Activated T-cell treated with anti-CD3 and anti-CD28 coated beads for 4 hours (primary cell): ENCODE measurements around the gene GPAT2.
"Not testable (repeated sequence)": the region's sequence is repeated elsewhere in the genome, so short reads cannot be mapped to it uniquely, and the experiment has no call there.

Source experiments
- DNase-seq: peaks from one replicate; pipeline ENCODE4 v3.0.0-alpha.2; 2020

The GPAT2 gene

DNA sequence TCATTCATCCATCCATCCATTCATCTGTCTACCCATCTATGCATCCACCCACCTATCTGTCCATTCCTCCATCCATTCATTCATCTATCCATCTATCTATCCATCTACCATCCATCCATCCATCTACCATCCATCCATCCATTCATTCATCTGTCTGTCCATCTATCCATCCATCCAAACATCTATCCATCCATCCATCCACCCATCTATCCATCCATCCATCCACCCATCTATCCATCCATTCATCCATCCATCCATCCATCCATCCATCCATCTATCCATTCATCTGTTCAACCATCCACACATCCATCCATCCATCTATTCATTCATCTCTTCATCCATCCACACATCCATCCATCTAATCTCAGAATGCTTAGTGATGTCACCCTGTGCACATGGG lies 30.0 kb upstream of the GPAT2 start:
- DNase-seq: not testable (repeated sequence)

DNA sequence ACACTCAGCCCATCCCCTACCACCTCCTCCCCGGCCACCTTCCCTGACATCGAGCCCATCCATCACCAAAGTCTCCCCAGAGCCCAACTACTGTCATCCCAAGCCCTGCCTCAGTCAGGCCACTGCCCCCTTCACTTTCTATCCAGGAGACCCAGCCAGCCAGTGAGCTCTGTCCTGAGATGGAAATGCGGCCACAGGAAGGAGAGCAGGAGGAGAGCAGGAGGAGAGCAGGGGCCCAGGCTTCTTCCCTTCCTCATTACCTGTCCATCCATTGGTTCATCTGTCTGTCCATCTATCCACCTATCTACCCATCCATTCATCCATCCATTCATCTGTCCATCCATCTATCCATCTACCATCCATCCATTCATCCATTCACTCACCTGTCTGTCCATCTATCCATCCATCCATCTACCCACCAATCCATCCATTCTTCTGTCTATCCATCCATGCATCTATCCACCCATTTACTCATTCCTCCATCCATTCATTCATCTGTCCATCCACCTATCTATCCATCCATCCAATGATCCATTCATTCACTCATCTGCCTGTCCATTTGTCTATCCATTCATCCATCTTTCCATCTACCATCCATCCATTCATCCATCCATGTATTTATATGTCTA lies 29.4 kb upstream of the GPAT2 start:
- DNase-seq: not testable (repeated sequence)

DNA sequence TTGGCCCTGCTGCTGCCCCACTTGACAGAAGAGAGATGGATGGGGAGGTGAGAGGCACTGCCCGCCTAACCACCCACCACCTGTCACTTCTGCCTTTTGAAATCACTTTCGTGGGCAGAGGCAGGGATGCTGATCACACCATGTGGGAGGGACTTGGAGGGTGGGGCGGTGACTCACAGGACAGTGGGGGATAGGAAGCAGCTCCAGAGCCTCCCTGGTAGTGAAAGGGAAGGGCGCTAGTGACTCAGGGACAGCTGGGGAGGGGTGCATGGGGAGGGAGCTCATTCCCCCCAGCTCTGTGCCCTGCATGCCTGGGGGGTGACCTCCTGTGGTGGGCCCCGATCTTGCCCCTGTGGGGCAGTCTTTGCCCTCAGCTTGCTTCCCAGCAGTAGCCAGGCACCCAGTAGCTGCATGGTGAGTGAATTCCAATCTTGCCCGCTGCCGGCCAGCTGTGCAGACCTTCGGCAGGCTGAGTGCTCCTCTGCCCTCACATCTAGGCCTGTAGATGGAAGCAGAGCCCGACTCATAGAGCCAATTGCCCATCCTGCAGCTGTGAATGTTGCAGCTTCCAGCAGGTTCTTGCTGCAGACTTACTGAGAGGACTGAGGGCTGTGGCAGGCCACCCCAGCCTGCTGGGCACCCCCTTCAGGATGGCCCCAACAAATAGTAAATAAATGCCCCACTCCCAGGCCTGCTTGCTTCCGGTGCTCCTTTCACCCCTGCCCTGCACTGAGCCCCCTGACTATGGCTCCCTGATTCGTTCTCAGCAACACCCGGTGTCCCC lies 28.6 kb upstream of the GPAT2 start:
- DNase-seq: not testable (repeated sequence)

DNA sequence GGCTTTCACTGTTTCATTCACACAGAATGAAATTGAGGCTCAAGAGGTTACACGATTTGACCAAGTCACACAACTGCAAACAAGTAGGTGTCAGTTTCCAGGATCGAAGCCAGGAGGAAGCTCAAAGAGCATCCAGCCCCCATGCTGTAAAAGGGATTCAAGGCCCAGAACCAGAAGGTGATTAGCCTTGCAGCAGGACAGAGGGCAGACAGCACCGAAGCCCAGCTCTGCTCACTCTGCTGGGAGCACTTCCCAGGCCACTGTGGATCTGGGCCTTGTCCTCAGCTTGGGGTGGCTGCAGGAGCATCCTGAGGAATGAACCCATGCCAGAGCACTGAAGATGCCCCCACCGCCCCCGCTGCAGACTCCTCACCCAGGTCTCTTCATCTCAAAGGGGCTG lies 27.8 kb upstream of the GPAT2 start:
- not testable (repeated sequence) for DNase-seq

DNA sequence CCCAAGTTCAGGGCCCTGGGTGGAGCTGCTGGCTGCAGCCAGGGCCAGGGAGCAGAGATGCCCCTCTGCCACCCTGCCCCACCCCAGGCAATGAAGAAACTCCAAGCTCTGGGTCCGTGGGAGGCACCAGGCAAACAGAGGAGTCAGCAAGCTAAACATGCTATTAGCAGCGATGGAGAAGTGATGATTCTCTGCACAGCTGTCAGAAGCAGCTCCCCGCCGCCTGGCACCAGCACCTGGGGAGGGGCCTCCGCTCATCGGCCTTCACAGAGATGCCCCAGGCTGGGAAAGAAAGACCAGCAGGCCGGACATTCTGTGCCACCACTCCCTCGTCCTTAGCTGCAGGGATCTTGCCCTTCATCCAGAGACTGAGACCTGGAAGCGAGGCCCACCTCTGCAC lies 27.2 kb upstream of the GPAT2 start:
- not testable (repeated sequence) for DNase-seq

DNA sequence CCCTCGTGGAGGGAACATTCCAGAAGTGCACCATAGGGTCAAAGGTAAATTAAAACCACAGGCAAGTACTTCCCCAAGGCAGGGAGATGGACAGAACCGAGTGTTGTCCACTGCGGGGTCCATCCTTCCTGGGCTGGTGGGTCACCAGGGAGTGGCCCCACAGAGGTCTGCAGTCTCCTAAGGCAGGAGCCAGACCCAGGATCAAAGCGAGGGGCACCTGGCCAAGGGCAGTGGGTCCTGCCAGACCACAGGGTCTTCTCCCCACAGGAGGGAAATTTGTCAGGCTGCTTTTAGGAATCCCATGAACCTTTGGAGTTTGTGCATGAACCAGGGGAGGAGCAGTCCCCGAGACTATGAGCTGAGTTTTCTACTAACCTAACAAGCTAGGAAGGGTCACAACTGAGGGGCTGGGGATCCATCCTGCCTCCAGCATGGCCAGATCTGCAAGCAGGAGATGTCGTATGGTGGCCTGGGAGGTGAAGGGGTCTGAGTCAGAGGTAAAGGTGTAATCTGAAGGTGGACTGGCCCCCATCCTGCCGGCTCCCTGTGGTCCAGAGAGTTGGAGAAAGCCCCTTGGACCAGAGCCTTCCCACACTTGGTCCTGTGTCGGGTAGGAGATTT lies 26.6 kb upstream of the GPAT2 start:
- not testable (repeated sequence) for DNase-seq

DNA sequence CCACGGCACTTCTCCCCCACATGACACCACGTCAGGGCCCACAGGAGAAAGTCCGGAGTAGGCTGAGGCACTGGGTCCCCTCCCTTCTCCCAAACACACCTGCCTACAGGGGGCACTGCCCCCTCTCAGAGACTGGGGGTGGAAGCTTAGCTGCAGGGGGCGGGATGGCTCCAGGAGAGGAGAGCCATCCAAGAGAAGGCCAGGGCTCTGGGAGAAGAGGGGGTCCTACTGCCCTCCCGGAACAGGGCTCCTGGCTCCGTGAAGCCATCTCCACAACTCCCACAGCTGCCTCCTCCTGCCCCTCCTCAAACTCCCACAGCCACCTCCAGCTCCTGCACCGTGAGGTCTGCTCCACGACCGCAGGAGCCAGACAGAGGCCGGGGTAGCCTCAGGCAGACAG lies 25.6 kb upstream of the GPAT2 start:
- not testable (repeated sequence) for DNase-seq

DNA sequence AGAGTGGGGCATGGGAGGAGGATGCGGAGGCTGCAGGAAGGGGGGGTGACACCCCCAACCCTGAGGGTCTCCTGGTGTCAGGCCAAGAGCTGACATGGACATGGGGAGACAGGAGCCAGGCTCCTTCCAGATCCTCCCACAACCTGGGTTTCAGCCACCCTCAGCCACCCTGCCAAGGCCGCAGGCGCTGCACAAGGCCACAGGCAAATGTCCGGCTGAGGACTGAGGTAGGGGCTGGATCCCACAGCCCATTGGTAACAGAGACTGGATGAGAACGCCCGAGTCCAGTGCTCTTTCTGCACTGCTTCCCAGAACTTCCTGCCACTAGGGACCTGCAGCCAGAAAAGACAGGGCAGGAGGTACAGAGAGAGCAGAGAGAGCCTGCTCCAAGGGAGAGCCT lies 24.7 kb upstream of the GPAT2 start:
- not testable (repeated sequence) for DNase-seq

DNA sequence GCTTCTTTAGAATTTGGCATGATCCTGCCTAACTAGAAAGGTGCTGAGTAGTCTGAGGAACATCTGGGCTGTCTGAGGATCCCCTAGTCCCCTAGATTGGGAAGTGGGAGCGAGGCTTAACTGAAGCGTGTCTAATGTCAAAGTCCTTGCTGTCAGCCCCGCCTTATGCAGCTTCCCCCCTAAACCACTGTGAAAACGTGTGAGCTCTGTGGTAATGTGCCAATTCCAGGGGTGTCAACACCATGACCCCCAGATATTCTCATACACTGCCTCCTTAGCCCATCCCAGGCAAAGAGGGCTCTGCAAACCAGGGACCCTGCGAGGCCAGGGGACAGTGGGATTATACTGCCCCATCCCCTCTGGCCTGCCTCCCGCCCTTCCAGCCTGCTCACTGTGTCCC lies 21.1 kb upstream of the GPAT2 start:
- not testable (repeated sequence) for DNase-seq

DNA sequence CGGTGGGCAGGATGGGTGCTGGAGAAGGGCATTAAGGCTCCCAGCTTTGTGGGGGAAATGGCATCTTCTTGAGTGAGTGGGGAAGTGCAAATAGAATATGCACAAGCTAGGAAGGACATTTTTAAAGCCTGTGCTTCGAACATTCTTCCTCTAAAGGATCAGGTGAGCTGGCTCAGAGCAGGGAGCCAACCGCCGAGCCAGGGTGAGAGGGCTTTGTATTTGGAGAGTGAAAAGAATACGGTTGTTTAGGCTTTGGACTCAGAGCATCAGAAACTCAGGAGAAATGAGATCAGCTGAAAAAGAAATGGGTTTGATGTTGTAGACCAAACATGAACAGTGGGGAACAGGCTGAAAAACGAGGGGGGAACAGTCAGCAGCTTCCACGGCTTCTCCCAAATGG lies 19.8 kb upstream of the GPAT2 start:
- DNase-seq: not testable (repeated sequence)

DNA sequence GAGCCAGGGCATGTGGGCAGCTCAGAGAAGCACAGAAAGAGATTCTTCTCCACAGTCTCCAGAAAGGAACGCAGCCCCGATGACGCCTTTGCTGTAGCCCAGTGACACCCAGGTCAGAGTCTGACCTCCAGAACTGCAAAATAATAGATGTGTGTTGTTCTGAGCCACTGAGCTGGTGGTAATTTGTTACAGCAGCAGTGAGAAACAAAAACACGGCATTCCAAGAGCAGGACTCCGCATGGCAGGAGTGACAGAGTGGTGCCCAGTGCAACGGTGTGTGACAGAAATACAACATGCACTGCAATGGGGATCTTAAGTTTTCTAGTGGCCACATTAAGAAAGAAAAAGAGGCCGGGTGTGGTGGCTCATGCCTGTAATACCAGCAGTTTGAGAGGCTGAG lies 18.7 kb upstream of the GPAT2 start:
- DNase-seq: not testable (repeated sequence)

DNA sequence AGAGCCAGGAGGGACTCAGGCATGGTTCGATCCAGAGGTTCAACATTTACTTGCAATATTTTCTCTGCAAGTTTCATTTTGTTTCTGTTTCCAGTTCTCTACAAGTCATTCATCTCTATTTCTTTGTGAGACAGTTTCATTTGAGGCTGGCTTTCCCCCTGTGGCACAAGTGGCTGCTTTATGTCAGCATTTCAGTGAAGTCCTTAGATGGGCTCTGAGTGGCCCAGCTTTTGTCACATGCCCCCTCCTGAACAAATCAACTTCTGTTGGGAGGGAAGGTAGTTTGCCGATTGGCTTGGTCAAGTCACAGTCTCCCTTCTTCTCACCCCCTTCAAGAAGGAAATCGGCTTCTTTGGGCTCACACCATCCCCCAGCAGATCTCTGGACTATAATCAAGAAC lies 17.9 kb upstream of the GPAT2 start:
- DNase-seq: not testable (repeated sequence)

DNA sequence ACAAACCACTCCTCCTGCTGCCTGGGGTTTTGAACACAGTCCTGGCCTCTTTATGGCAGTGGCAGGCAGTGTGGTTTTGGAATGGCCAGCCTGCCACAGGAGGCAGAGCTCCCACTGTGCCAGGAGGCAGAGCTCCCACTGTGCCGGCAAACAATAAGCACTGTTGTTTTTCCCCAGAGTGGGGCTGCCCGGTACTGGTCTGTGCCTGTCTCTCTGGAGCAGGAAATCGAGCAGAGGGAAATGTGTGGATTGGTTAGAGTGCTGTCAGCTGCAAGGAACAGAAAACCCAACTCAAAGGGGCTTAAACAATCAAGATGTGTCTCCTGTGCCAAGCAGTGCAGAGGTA lies 15.2 kb upstream of the GPAT2 start:
- not testable (repeated sequence) for DNase-seq

DNA sequence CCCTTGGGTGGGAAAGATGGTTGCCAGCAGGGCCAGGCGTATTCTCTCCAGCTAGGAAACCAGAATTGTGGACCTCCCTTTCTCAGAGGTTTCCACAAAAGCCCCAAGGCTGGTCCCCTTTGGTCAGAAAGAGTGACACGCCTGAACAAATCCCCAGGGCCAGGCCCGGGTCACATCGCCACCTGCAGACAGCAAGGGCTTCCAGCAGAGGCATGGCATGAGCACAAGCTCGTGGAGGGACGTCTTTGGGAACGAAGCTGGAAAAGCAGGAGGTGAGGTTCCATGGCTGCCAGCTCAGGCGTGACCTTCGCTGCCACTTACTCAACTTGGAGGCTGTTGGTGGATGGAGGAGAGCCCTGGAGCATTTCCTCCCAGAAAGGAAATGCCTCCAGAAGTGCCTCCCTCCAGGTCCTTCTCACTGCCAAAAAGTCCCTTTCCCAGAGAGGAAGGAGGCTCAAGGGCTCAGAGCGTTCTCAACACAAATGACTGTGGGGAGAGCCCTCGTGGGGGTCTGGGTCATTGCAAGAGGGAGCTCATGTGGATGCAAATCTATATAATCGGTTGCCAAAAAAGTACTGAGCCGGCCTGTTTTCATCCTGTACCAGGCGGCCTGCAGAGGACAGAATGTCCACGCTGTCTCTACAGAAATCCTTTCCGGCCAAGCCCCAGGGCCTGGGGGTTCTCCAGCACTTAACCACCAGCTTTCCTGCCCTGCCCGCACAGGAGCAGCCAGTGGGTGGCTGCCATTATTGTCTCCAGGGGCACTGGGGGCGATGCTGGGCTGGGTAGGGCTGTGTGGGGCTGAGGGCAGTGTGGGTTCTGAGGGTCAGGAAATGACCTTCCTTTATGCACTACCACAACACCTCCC lies 14.6 kb upstream of the GPAT2 start:
- not testable (repeated sequence) for DNase-seq

DNA sequence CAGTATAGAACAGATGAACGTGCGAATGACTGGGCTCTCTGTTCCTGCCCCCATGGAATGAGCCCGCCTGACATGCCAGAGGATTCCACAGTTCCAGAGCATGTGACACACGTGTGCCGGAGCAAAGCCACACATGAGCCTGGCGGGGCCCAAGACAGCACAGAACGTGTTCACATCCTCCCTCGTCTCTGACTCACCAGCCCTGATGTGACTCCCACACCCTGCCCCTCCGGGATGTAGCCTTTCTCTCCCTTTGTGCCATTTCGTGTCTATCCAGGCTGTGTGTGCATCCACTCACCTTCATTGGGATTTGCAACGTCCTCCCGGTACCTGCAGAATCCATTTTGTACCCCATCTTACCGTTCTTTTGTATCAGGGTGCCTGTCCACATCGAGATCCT lies 838 bp upstream of the GPAT2 start:
- DNase-seq: not testable (repeated sequence)

DNA sequence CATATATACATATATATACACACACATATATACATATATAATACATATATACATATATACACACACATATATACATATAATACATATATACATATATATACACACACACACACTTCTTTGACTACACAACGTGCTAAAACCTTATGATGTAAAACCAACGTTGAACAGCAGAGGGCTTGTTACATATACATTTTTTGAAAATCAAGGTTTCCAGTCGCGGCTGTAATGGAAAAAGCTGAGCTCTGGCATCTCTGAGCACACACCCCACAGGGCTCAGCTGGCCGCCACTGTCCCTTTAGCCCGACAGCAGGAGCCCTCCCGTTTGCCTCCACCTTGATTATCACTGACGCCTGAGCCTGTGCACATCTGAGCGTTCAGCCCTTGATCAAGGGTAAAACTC lies 719 bp downstream of the GPAT2 start:
- DNase-seq: not testable (repeated sequence)

DNA sequence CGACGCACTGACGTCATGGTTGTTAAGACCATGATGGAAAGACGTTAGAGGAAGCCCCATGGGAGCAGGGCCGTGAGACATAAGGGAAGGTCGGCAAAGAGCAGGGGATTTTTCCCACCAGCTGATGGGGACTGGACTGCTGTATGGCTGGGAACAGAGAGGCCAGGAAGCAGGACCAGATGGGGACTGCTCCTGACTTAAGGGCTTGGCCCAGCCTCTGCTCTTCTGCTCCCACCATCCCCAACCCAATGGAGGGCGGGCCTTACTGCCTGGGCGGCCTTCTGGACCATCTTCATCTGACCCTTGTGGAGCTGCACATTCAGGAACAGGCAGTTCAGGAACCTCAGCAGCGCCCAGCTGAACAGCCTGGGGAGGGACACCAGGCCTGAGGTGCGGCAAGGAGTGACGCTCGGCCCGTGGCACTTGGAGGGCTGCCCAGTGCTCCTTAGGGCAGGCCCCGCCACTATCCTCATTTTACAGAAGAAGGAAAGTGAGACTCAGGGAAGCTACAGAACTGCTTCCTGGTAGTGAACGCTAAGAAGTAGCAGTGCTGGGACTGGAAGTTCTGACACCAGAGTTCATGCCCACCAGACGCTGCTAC lies 6.9 kb downstream of the GPAT2 start:
- DNase-seq: not testable (repeated sequence)

DNA sequence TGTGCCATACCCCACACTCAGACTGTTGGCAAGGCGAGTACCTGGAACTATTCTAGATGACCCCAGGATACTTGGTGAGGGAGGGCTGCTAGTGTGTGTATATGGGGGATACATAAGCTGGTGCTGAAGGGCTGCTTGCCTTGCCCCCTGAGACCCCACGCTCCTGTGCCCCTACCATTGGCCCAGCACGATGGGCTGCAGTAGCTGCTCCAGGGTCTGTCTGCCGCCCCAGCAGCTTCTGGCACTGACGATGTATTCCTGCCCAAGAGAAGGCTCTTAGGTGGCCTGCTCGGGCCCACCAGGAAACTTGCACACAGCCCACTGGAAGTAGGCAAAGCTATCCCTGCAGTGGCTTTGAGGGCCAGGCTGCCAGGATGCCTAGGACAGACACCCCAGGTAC lies 9.0 kb downstream of the GPAT2 start:
- DNase-seq: not testable (repeated sequence)

DNA sequence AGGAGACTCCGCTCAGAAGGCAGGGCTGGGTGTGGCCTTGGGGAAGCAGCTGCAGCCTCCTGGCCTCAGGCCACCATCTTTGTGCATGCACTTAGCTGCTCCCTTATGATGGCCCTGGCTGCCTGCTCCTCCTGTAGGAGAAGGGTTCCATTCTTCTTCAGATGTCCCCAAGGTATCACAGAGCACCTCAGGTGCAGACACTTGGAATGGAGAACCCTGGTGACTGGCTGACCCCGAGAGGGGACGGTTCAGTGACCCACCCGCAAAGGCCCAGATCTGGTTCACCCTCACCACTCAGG lies 9.6 kb downstream of the GPAT2 start:
- DNase-seq: no peak

DNA sequence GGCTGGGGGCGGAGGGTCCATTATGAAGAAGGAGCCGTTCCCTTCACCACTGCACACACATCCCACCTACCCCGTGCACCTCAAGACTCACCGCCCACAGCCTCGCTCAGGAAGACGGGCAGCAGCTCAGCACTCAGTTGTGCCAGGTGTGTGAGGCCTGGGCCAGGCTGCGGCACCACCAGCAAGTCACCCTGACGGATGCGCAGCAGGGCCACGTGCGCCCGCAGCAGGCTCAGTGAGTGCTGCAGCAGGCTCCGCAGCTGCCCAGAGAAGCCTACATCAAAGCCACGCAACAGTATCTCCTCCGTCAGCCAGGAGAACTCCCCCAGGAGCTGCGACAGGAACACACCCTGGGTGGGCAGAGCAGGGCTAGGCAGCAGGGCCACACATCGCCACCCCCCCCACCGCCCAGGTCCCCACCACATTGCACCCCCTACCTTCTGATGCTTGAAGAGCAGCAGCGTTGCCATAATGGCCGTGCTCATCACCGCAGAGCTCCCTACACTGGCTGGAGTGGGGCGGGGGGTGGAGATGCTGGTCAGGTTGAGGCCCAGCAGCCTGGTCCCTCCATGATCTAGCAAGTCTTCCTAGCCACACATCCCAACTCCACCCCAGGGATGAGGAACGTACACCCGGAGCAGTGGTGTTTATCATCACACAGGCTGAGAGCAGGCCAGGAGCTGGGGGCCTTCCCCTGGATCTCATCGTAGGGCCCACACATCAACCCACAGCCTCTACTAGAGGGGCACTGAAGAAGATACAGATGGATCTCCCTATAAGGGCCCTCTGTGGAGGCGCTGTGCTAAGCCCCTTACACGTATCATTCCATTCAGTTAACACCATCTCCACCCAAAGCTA lies 10.2 kb downstream of the GPAT2 start:
- no peak for DNase-seq

DNA sequence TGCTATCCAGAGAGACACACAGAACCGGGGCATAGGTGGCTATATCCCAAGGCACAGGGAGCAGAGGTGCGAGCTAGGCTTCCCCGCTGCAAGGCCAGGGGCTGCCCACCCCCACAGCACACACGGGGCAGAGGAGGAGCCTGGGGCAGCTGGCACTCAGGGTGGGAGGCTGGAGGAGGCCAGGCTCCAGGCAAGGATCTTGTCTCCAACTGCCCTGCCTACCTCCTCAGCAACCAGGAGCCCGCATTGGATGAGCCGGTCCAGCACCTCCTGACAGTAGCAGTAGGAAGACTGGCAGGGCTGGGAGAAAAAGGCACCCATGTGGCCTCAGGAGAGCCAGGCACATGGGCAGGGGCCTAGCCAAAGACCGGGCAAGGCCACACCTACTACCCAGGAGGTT lies 11.0 kb downstream of the GPAT2 start:
- DNase-seq: not testable (repeated sequence)
